ENCODE data around the gene SORCS3.

Gene SORCS3

DNA sequence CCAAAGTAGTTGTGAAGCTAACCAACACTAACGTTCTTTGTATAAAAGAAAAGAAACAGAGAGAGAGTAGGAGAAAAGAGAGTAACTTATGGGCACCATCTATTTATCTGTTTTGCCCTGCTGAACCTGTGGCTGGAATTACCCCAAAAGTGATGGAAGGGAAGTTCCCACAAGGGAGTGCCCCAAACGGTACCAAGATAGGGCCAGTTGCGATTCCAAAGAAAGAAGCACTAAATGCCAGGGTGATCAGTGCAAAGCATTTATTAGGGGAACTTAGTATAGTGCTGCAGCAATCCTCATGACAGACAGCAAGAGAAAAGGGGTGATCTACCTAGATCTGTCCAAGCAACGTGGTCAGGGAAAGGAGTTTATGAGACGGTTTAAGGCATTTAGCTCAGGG is 190.2 kb downstream of the SORCS3 start:
- no peaks in the 10 kb centered on the region for H3K27me3 ChIP-seq (ENCODE audit: insufficient read depth, poor library complexity, severe bottlenecking)
- TF ChIP-seq POLR2AphosphoS5 (IDR thresholded peaks at IDR 0.05; ENCODE audit: low read depth) (no peak), SPI1 (IDR thresholded peaks at IDR 0.05; ENCODE audit: borderline replicate concordance, low read depth) (no peak), GABPA (IDR thresholded peaks at IDR 0.05; ENCODE audit: low read depth) (no peak)
- TF ChIP-seq, protein P1, sequence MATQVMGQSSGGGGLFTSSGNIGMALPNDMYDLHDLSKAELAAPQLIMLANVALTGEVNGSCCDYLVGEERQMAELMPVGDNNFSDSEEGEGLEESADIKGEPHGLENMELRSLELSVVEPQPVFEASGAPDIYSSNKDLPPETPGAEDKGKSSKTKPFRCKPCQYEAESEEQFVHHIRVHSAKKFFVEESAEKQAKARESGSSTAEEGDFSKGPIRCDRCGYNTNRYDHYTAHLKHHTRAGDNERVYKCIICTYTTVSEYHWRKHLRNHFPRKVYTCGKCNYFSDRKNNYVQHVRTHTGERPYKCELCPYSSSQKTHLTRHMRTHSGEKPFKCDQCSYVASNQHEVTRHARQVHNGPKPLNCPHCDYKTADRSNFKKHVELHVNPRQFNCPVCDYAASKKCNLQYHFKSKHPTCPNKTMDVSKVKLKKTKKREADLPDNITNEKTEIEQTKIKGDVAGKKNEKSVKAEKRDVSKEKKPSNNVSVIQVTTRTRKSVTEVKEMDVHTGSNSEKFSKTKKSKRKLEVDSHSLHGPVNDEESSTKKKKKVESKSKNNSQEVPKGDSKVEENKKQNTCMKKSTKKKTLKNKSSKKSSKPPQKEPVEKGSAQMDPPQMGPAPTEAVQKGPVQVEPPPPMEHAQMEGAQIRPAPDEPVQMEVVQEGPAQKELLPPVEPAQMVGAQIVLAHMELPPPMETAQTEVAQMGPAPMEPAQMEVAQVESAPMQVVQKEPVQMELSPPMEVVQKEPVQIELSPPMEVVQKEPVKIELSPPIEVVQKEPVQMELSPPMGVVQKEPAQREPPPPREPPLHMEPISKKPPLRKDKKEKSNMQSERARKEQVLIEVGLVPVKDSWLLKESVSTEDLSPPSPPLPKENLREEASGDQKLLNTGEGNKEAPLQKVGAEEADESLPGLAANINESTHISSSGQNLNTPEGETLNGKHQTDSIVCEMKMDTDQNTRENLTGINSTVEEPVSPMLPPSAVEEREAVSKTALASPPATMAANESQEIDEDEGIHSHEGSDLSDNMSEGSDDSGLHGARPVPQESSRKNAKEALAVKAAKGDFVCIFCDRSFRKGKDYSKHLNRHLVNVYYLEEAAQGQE (IDR thresholded peaks at IDR 0.05; ENCODE audit: insufficient replicate concordance, low read depth) = no peak
- TF ChIP-seq, protein P2, sequence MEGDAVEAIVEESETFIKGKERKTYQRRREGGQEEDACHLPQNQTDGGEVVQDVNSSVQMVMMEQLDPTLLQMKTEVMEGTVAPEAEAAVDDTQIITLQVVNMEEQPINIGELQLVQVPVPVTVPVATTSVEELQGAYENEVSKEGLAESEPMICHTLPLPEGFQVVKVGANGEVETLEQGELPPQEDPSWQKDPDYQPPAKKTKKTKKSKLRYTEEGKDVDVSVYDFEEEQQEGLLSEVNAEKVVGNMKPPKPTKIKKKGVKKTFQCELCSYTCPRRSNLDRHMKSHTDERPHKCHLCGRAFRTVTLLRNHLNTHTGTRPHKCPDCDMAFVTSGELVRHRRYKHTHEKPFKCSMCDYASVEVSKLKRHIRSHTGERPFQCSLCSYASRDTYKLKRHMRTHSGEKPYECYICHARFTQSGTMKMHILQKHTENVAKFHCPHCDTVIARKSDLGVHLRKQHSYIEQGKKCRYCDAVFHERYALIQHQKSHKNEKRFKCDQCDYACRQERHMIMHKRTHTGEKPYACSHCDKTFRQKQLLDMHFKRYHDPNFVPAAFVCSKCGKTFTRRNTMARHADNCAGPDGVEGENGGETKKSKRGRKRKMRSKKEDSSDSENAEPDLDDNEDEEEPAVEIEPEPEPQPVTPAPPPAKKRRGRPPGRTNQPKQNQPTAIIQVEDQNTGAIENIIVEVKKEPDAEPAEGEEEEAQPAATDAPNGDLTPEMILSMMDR (IDR thresholded peaks at IDR 0.05; ENCODE audit: insufficient read depth, low read length) = no peak

DNA sequence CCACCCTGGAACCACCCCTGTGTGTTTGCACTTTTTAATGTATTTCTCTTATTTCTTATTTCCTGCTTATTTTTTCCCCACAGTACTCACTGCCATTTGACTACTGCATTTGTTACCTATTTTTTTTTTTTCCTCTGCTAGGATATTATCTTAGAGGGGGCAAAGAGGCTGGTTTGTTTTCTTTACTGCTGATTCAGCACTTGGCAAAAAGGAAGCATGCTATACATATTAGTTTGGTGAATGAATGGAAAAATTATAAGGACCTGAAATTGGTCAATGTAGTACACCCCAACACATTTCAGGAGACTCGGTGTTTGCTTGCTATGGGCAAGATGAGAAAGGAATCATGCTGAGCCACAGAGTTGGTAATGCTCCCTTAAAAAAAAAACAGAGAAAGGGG is 193.5 kb downstream of the SORCS3 start:
- no peaks in the 10 kb centered on the region for H3K27me3 ChIP-seq (ENCODE audit: insufficient read depth, poor library complexity, severe bottlenecking)
- H3K27ac ChIP-seq (replicated peaks) = no peak overlapping the region
- no peak overlapping the region for H3K4me3 ChIP-seq (replicated peaks; ENCODE audit: insufficient read depth, low read length)
- TF ChIP-seq POLR2AphosphoS5 (IDR thresholded peaks at IDR 0.05; ENCODE audit: low read depth) (no peak), GABPA (IDR thresholded peaks at IDR 0.05; ENCODE audit: low read depth) (no peak), SPI1 (IDR thresholded peaks at IDR 0.05; ENCODE audit: borderline replicate concordance, low read depth) (no peak)
- TF ChIP-seq, protein P2 (IDR thresholded peaks at IDR 0.05; ENCODE audit: insufficient read depth, low read length) = no peak
- TF ChIP-seq, protein P1 (IDR thresholded peaks at IDR 0.05; ENCODE audit: insufficient replicate concordance, low read depth) = no peak
- DNase-seq (ENCODE audit: low read depth in 1 of 2, low spot score in 1 of 2) = no peak

More for the DNA sequence above, 190.2 kb downstream of the SORCS3 start:
- no peak overlapping the region for H3K27ac ChIP-seq (replicated peaks)
- no peak overlapping the region for H3K4me3 ChIP-seq (replicated peaks; ENCODE audit: insufficient read depth, low read length)
- no peak for DNase-seq (ENCODE audit: low read depth in 1 of 2, low spot score in 1 of 2)

DNA sequence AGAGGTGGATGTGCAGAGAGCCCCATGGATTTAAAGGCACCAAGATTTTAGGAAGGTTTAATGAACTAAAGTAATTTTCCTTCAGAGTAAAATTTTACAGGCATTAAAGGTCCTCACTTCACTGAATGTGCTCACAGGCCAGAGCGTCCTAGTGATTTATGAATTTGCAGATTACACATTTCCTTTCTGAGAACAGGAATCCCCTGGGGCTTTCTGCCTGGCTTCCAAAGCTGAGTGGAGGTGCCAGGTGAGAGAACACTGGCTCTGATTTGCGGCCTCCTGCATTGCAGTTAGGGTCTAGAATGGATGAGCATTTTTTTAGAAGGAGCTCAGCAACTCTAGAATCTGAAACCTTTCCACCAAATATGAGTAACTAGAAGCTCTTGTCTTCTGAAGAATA is 194.3 kb downstream of the SORCS3 start:
- no peak for DNase-seq (ENCODE audit: low read depth in 1 of 2, low spot score in 1 of 2)
- H3K27me3 ChIP-seq (ENCODE audit: insufficient read depth, poor library complexity, severe bottlenecking) = no peaks in the 10 kb centered on the region
- no peak overlapping the region for H3K4me3 ChIP-seq (replicated peaks; ENCODE audit: insufficient read depth, low read length)
- H3K27ac ChIP-seq (replicated peaks) = no peak overlapping the region
- TF ChIP-seq, protein P2 (IDR thresholded peaks at IDR 0.05; ENCODE audit: insufficient read depth, low read length) = no peak
- TF ChIP-seq SPI1 (IDR thresholded peaks at IDR 0.05; ENCODE audit: borderline replicate concordance, low read depth) (no peak), POLR2AphosphoS5 (IDR thresholded peaks at IDR 0.05; ENCODE audit: low read depth) (no peak), GABPA (IDR thresholded peaks at IDR 0.05; ENCODE audit: low read depth) (no peak)
- TF ChIP-seq, protein P1 (IDR thresholded peaks at IDR 0.05; ENCODE audit: insufficient replicate concordance, low read depth) = no peak

All from HL-60 (cell line).